HS-5 (cell line): Measurements from ENCODE around the gene ABLIM2.

Source experiments
- DNase-seq: peaks from one replicate; pipeline ENCODE4 v3.0.0-alpha.2; 2012; ENCODE audit warnings: low read depth

The ABLIM2 gene

DNA sequence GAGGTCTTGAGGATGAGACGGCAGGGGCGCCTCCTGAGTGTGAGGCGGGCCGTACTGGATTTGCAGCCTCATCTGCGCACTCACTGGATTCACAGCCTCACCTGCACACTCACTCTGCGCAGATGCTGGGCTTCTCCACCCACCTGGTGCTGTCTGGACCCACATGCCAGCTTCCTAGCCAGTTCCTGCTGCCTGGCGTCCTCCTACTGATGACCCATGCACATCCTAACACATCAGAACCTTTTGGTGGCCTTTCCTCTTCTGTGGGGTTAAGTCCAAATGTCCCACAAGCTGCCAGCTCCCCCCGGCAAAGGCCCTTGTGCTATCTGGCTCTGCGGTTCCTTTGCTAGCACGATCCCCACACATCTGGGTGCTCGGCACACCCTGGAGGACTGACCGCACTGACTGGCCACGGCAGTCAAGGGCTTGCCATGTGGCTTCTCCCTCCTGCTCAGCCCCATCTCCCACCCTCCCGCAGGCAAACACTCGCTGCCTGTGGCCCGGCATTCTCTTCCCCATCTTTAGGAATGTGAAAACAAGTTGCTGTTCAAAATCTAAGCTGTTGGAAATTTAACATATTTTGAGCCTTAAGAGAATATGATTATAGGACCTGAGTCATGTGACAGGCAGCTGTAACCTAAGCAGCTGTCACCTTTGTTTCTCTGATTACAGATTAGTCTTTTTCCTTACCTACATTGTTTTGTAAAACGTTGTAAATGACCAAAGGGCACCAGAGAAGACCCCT, 179.5 kb downstream of the ABLIM2 start:
- DNase-seq = no peak

GRCh38 chr4:7978489-7978888, 180.1 kb downstream of the ABLIM2 start:
- DNase-seq = no peak

- no peak for DNase-seq
These were observed 182.0 kb downstream of the ABLIM2 start for GRCh38 chr4:7976634-7977033.

DNA sequence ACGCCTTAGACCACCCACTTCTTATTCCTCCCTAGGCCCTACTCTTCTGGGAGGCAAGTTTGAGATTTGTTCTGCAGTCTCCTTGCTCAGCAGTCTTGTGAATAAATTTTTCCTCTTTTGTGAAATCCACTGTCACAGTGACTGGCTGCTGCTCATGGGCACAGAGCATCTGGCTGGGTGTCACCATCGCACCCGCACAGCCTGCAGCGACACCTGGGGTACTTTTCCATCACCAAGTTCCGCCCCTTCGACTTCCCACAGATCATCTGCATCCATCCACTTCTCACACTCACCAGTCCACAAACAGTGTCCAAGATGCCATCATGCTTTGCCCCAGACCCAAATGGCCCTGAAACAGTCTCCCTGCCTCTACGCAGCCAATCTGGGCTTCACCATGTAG, 182.6 kb downstream of the ABLIM2 start:
- no peak for DNase-seq

DNA sequence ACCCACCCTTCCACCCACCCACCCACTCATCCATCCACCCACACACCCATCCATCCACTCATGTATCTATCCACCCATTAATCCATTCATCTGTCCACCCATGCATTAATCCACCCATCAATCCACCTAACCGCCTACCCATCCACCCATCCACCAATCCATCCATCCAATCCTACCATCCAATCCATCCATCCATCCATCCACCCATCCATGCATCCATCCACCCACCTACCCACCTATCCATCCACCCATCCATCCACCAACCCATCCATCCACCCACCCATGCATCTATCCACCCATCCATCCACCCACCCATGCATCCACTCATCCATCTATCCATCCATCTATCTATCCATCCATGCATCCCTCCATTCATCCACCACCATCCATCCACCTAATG, 184.2 kb downstream of the ABLIM2 start:
- no peak for DNase-seq

DNA sequence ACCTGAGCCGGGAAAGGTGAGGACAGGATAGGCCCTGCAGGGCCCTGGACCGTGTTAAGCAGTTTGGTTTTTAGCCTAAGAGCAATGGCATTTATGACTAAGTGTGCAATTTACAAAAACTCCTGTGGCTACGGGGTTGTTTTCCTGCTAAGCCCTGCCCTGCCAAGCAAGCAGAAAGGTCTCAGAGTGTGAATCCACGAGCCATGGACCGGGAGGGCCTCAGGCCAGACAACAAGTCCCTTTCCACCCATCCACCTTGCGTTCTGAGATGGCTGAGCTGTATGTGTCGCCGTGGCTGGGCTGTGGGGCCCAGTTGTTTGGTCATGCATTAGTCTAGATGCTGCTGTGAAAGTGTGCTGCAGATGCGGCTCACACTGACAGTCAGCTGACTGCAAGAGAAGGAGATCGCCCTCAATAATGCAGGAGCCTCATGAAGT, 185.1 kb downstream of the ABLIM2 start:
- DNase-seq = no peak

DNA sequence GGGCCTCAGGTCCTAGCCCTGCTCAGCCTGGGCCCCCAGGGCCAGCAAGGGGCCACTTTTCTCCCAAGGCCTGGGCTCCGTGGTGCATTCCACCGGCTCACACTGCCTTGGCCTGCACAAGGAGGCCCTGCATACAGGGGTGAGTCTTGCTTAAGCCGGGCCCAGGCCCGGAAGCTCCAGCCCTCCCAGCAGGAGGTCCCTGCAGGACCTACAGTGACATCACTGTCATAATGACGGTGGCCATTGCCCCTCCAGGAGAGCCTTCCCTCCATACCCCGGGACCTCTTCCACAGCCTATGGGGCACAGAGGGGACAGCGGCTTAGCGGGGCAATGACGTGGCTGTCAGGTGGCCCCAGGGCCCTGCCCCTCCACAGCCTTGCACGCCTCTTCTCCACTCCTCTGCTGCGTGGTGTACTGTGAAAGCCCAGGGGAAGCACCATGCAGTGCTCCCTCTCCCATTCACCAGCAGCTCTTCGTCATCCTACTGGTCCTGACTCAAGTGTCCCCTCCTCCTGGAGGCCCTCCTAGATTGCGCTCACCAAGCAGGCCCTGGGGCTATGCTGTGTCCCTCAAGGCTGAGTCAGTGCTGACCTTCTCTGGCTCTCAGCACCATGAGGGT, 186.6 kb downstream of the ABLIM2 start:
- no peak for DNase-seq

- no peak for DNase-seq
These were observed 187.4 kb downstream of the ABLIM2 start for GRCh38 chr4:7971159-7971631.

GRCh38 chr4:7970361-7970946, 188.2 kb downstream of the ABLIM2 start:
- DNase-seq = no peak

- DNase-seq = no peak
These were observed 190.2 kb downstream of the ABLIM2 start for GRCh38 chr4:7968262-7968896.

- DNase-seq = no peak
These were observed 190.9 kb downstream of the ABLIM2 start for GRCh38 chr4:7967501-7968261.

DNA sequence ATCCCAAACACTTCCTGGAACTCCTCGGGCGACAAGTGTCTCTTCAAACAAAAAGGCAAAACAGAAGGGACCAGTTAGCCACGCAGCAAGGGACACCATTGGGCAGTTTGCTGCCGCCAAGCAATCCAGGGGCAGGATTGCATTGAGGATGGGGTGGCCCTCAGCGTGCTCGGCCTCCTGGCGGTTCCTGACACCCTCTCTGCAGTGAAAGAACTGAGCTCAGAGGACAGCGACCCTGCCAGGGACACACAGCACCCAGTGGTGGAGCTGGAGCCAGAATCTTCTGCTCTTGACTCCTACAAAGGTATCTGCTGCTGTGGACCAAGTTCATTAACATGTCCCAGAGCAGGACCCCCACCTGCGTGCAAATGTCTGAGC, 191.6 kb downstream of the ABLIM2 start:
- no peak for DNase-seq

DNA sequence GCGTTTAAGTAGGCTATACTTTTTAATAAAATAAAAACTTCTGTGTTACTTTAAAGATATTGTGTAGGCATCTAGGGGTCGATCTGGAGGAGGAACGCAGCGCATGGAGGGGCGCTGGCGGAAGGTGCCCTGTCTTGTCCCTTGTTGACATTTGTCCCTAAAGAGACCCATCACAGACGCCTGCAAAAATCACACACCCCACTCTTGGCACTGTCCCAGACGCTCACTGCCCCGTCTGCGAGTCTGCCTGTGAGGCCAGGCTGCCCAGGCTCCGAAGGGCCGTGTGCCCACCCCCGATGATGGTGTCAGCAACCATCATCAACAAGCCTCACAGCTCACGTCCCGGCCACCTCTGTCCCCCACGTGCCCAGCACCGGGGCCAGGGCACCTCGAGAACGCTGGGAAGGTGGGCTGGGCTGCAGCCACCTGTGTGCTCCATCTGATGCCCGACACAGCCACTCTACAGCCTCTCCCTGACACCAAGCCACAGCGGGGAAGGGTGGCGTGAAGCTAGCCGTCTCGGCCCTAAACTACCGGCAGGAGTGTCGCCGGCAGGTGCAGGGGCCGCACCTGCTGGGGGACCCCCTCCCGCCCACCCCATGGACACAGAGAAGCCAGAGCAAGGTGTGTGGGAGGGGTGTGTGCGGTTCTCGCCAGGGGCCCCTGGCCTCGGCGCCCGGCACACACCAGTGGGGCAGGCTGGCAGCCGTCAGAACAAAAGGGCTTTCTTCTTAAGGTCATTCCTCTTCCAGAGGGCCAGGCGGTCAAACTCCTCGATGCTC, 192.1 kb downstream of the ABLIM2 start:
- DNase-seq = no peak

GRCh38 chr4:7964890-7965662, 193.5 kb downstream of the ABLIM2 start:
- no peak for DNase-seq

DNA sequence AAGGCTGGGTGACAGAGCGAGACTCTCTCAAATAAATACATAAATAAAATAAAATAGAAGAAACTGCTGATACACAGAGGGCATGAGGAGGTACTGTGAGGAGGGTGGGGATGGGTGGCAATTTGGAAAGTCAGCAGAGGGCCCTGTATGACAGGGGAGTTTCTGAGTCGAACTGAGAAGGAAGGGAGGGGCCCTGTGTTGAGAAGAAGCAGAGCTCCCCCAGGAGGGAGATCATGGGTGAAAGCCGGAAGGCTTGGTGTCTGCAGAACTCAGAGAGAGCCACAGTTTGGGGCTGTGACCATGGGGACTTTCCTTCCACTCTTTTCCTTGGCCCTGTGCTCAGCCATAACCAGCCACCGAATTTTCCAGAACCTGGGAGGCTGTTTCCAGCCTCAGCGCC, 194.2 kb downstream of the ABLIM2 start:
- DNase-seq = no peak

DNA sequence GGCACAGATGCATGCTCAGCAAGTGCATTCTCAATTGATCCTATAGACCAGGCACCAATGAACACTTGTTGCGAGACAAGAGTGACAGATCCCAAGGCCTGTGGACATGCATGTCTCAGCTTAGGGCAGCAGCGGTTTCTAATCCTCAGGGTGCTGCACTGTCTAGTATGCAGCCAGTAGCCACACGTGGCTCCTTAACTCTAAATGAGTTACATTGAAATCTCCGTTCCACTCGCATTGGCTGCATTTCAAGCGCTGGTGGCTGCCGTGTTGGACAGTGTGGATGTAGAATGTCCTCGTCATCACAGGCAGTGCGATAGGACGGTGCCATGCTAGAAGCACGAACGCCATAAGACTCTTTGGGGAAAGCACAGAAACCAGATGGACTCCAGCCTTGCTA, 194.9 kb downstream of the ABLIM2 start:
- no peak for DNase-seq

DNA sequence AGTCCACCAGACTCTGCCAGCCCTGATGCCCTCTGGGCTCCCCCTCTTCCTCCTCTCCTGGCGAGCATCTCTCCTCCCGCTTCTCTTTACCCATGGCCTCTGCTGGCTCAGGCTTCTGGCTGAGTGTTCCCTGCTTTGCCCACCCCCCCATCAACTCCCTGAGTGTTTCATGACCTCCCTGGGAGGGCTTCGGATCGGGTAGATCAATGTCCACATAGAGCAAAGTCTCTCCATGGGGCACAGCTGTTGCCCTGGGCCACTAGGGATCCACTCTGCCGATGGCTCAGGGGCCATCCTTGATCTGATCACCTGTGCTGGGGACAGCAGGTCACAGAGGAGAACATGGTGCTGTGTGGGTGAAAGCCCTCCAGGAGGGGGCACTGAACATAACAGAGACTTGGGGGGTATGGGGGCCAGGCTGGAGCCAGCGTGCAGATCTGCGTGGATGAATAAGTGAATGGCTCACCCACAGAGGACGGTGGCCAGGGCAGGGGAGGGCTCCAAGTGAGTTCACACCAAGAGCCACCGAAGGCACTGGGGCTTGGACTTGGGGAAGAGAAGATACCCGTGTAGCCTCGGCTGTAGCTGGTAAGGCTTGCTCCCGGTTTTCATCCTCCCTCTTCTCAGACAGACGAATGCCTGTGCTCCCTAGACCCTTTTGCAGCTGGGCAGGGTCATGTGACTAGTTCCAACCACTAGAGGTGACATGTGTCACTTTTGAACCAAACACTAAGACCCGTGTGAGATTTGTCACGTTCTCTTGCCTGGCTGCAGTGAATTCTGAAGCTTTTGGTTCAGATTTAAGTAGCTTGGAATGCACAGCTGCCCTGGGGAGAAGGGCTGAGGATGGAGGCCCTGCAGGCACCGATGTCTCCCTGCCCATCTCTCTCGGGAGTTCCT, 195.8 kb downstream of the ABLIM2 start:
- DNase-seq = no peak

GRCh38 chr4:7960790-7961655, 197.6 kb downstream of the ABLIM2 start:
- DNase-seq = peak; percentile 99
